Spleen (tissue), 7 donors: ENCODE measurements around the gene GALNT3.

Experiments used
- POLR2A ChIP-seq, 3 donors: fragments of 450-650 bp; IDR thresholded peaks; one replicate each; pipeline ENCODE4 v1.5.1; 2017; ENCODE audit warnings: antibody characterized with exemption in 3 of 3, mild to moderate bottlenecking in 1 of 3
- POLR2AphosphoS5 ChIP-seq, 3 donors: sonication (generic); formaldehyde crosslinking; IDR thresholded peaks; one replicate each; pipeline ENCODE4 v1.5.1; 2017; ENCODE audit warnings: antibody characterized with exemption in 3 of 3
- TF ChIP-seq, protein P1 (sequence below), 11 experiments: fragments of 200-600 bp in 7 of 11; fragments of 450-650 bp in 4 of 11; sonication (generic) in 4 of 11; IDR thresholded peaks in 8 of 11; conservative IDR thresholded peaks in 3 of 11; 1 replicate in 7 of 11; 2 replicates in 4 of 11; pipeline versions ENCODE4 v1.4.0 to v1.8.0; 2016 to 2021; ENCODE audit warnings: antibody characterized with exemption in 11 of 11, inconsistent platforms in 4 of 11, mild to moderate bottlenecking in 1 of 11
- donor health status: DM: no; HTN: no; CAD: no; lungs with moderate emphysema.
- donor health status: DM: no; HTN: no; CAD: no.
- donor health status: DM: no; HTN: no; CAD: no.

GRCh38 chr2:165827016-165827920 is 33.2 kb upstream of the GALNT3 start:
- TF ChIP-seq POLR2A (IDR thresholded peaks at IDR 0.05) (no peak), POLR2AphosphoS5 (IDR thresholded peaks at IDR 0.05) (no peak)
- TF ChIP-seq, protein P1, sequence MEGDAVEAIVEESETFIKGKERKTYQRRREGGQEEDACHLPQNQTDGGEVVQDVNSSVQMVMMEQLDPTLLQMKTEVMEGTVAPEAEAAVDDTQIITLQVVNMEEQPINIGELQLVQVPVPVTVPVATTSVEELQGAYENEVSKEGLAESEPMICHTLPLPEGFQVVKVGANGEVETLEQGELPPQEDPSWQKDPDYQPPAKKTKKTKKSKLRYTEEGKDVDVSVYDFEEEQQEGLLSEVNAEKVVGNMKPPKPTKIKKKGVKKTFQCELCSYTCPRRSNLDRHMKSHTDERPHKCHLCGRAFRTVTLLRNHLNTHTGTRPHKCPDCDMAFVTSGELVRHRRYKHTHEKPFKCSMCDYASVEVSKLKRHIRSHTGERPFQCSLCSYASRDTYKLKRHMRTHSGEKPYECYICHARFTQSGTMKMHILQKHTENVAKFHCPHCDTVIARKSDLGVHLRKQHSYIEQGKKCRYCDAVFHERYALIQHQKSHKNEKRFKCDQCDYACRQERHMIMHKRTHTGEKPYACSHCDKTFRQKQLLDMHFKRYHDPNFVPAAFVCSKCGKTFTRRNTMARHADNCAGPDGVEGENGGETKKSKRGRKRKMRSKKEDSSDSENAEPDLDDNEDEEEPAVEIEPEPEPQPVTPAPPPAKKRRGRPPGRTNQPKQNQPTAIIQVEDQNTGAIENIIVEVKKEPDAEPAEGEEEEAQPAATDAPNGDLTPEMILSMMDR (IDR thresholded peaks at IDR 0.05 in 8 of 11, conservative IDR thresholded peaks at IDR 0.05 in 3 of 11) = no peak
